Measurements from ENCODE around the gene FBXL13. TPM values are rescaled to one million over a fixed set of nuclear protein-coding genes. Genes with fewer than 3 reads are reported as not detected.

The FBXL13 gene
- polyA plus RNA-seq, 1 of the 3 experiments (the other 2 are of a cell fraction) = 1.1 TPM

- H3K4me3 ChIP-seq (ENCODE audit: low read depth in 2 of 2, low read length in 1 of 2) = no peak overlapping the region
- peaks cover 25% of the 10 kb centered on the region for H3F3A ChIP-seq (replicated peaks; ENCODE audit: insufficient read depth)
- WGBS (ENCODE audit: low lambda C conversion rate) = 48% methylated on average over 2 of the region's 2 CpGs
- no peak overlapping the region for H3K4me2 ChIP-seq
- no peaks in the 10 kb centered on the region for H3K27me3 ChIP-seq (ENCODE audit: insufficient read depth)
- H2AFZ ChIP-seq (ENCODE audit: low read depth) = no peak overlapping the region
- H3K79me2 ChIP-seq (ENCODE audit: insufficient read depth) = no peaks in the 10 kb centered on the region
- H3K4me1 ChIP-seq (ENCODE audit: control insufficient read depth in 1 of 2, insufficient read depth in 2 of 2, low read depth in 1 of 2, low read length in 1 of 2) = no peaks in the 10 kb centered on the region
- H3K9me3 ChIP-seq = no peaks in the 10 kb centered on the region
- H3K36me3 ChIP-seq (replicated peaks in 1 of 2; ENCODE audit: control insufficient read depth in 1 of 2, insufficient read depth in 2 of 2, low read length in 1 of 2) = peaks cover 64 to 65% of the 10 kb centered on the region in 2 experiments
- ChIA-PET CTCF (interaction anchor here (1.0 kb wide), 1 partner anchor 13 kb away, joined by 3 read pairs; no protein-coding TSS in a partner anchor), POLR2A (no interaction called here)
- no peak overlapping the region for H3K27ac ChIP-seq (ENCODE audit: low read depth in 2 of 2, low read length in 1 of 2)
- H3K9me2 ChIP-seq = no peaks in the 10 kb centered on the region
- H4K20me1 ChIP-seq (ENCODE audit: insufficient read depth) = no peaks in the 10 kb centered on the region
- TF ChIP-seq MAX (IDR thresholded peaks at IDR 0.05; ENCODE audit: low read depth) (no peak), JUND (IDR thresholded peaks at IDR 0.05) (no peak), FOSL2 (IDR thresholded peaks at IDR 0.05; ENCODE audit: borderline replicate concordance, low read depth) (no peak), TEAD4 (IDR thresholded peaks at IDR 0.05; ENCODE audit: borderline replicate concordance, insufficient read depth) (no peak), RCOR1 (IDR thresholded peaks at IDR 0.05; ENCODE audit: low read length) (no peak), EP300 (IDR thresholded peaks at IDR 0.05; ENCODE audit: borderline replicate concordance in 1 of 2, low read depth in 1 of 2, low read length in 1 of 2) (no peak), ZBTB33 (IDR thresholded peaks at IDR 0.05; ENCODE audit: borderline replicate concordance, low read depth) (no peak), FOXJ3 (CRISPR knock-in tag; IDR thresholded peaks at IDR 0.05) (no peak), EZH2phosphoT487 (IDR thresholded peaks at IDR 0.05; ENCODE audit: borderline replicate concordance, low read depth) (no peak), NFIC (IDR thresholded peaks at IDR 0.05; ENCODE audit: borderline replicate concordance) (no peak), POLR2AphosphoS5 (IDR thresholded peaks at IDR 0.05; ENCODE audit: low read depth, low read length) (no peak)
- DNase-seq = no peak
- no peak overlapping the region for H3K9ac ChIP-seq
Measured at GRCh38 chr7:103101543-103101942, 26.9 kb upstream of the FBXL13 start.

- TF ChIP-seq TCF12 (IDR thresholded peaks at IDR 0.05) = no peak
- no peak for TF ChIP-seq USF1 (IDR thresholded peaks at IDR 0.05; ENCODE audit: borderline replicate concordance, low read depth)
- no peak for TF ChIP-seq IRF3 (IDR thresholded peaks at IDR 0.05; ENCODE audit: low read depth, low read length)
- no peak for TF ChIP-seq USF2 (IDR thresholded peaks at IDR 0.05; ENCODE audit: borderline replicate concordance, low read depth, low read length)
- TF ChIP-seq PBX3 (IDR thresholded peaks at IDR 0.05) = no peak
- TF ChIP-seq NFIC (IDR thresholded peaks at IDR 0.05; ENCODE audit: borderline replicate concordance) = no peak
- TF ChIP-seq ZBTB33 (IDR thresholded peaks at IDR 0.05; ENCODE audit: borderline replicate concordance, low read depth) = no peak
- TF ChIP-seq EP300 (IDR thresholded peaks at IDR 0.05; ENCODE audit: borderline replicate concordance in 1 of 2, low read depth in 1 of 2, low read length in 1 of 2) = no peak
- no peak for TF ChIP-seq EZH2phosphoT487 (IDR thresholded peaks at IDR 0.05; ENCODE audit: borderline replicate concordance, low read depth)
- no peak for TF ChIP-seq JUND (IDR thresholded peaks at IDR 0.05)
- TF ChIP-seq NRF1 (IDR thresholded peaks at IDR 0.05; ENCODE audit: low read depth, low read length) = no peak
- TF ChIP-seq YY1 (IDR thresholded peaks at IDR 0.05; ENCODE audit: low read depth) = no peak
- no peak overlapping the region for H2AFZ ChIP-seq (ENCODE audit: low read depth)
- ChIA-PET POLR2A (no interaction called here), CTCF (interaction anchor here (0.6 to 1.0 kb wide), 2 partner anchors 11 to 30 kb away, joined by 3 read pairs; no protein-coding TSS in a partner anchor)
- H3K9me2 ChIP-seq = no peaks in the 10 kb centered on the region
- H3K79me2 ChIP-seq (ENCODE audit: insufficient read depth) = no peaks in the 10 kb centered on the region
- H3K27me3 ChIP-seq (ENCODE audit: insufficient read depth) = no peaks in the 10 kb centered on the region
- WGBS (ENCODE audit: low lambda C conversion rate) = 64% methylated on average over 3 of the region's 3 CpGs
- no peaks in the 10 kb centered on the region for H3K9me3 ChIP-seq
- H4K20me1 ChIP-seq (ENCODE audit: insufficient read depth) = no peaks in the 10 kb centered on the region
- DNase-seq = no peak
- peaks cover 28% of the 10 kb centered on the region for H3F3A ChIP-seq (replicated peaks; ENCODE audit: insufficient read depth)
- no peak overlapping the region for H3K4me3 ChIP-seq (ENCODE audit: low read depth in 2 of 2, low read length in 1 of 2)
- H3K4me1 ChIP-seq (ENCODE audit: control insufficient read depth in 1 of 2, insufficient read depth in 2 of 2, low read depth in 1 of 2, low read length in 1 of 2) = no peaks in the 10 kb centered on the region
- peaks cover 68 to 72% of the 10 kb centered on the region in 2 experiments for H3K36me3 ChIP-seq (replicated peaks in 1 of 2; ENCODE audit: control insufficient read depth in 1 of 2, insufficient read depth in 2 of 2, low read length in 1 of 2)
- H3K4me2 ChIP-seq = no peak overlapping the region
- H3K27ac ChIP-seq (ENCODE audit: low read depth in 2 of 2, low read length in 1 of 2) = no peak overlapping the region
- H3K9ac ChIP-seq = no peak overlapping the region
Measured at GRCh38 chr7:103100348-103100747, 25.8 kb upstream of the FBXL13 start.
